ENCODE measurements around the gene HS3ST3A1. TPM values are rescaled to one million over a fixed set of nuclear protein-coding genes. Genes with fewer than 3 reads are reported as not detected.
A peak's percentile ranks its signal among the peaks of the same experiment; 100 is the strongest.

The HS3ST3A1 gene
- total and polyA plus RNA-seq, 4 experiments from 2014 or later = 1.8 to 4.4 (median 3.1) TPM

DNA sequence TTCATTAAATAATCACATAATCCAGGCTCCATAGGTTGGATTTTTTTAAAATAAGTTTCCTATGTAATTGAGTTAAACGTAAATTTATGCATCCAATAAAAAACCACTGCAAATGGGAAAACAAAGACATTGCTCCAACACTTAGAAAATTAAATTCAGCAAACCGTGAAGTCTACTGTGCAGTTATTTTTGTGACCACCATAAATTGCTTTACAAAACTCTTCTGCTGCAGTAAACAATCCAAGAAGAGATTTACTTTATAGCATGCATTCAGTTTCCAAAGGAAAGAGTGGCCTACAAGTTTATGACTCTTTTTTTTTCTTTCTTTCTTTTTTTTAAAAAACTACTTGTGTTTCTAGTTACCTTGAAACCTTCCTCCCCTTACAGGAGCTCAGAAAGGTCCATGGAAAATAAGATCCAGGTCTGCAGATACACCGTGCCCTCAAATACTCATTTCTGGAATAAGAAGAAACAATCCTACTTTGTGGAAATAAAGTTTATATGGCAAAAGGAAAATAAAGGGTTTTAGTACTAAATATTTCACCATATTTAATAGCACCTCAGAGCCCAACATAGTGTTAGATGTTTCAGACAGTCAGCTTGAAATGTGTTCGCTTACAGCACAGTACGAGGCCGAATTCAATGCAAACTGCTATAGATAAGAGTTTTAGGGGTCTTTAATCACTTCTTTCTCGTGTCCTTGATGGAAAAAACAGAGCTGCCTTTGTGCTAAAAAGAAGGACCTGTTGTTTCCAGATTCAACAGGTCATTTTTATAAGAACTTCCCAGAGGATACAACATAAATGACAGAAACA lies 3.2 kb downstream of the HS3ST3A1 start:
- Mint-ChIP-seq H3K27me3 (peaks cover 29 to 31% of the 10 kb centered on the region in 2 donors), H3K27ac (no peak overlapping the region), H3K9me3 (peaks cover 0 to 2% (median 0%) of the 10 kb centered on the region in 8 donors), H3K4me1 (peaks cover 9 to 21% (median 15%) of the 10 kb centered on the region in 4 donors), H3K4me3 (no peak overlapping the region), H3K36me3 (no peaks in the 10 kb centered on the region)
- ChIA-PET POLR2A (ENCODE audit: partially characterized antibody) (interaction anchor here (2.2 kb wide), 1 partner anchor 703 kb away, joined by 9 read pairs; the partner anchor contains the start of gene HS3ST3B1), CTCF (ENCODE audit: partially characterized antibody) (interaction anchor here (0.7 to 7.0 kb wide), 9 partner anchors 8 to 1328 kb away, joined by 3 to 85 read pairs (median 5); partner anchors contain the start of gene HS3ST3B1)
- intact Hi-C loops (cut with micrococcal nuclease) = loop anchor here (5.0 to 10.0 kb wide), 4 partner anchors 261 to 1616 kb away; partner anchors contain the start of gene COX10
- Histone ChIP-seq H3K27me3 (ENCODE audit: insufficient read depth, low read length) (peaks cover 29% of the 10 kb centered on the region), H3K4me1 (ENCODE audit: insufficient read depth, low read length) (peaks cover 11% of the 10 kb centered on the region), H3K4me3 (ENCODE audit: low read length in 2 of 2) (no peak overlapping the region), H3K27ac (ENCODE audit: low read depth, low read length) (no peak overlapping the region), H3K36me3 (ENCODE audit: insufficient read depth, low read length) (no peaks in the 10 kb centered on the region), H3K9me3 (ENCODE audit: control insufficient read depth in 1 of 2, low read length in 2 of 2) (no peaks in the 10 kb centered on the region)
- DNase-seq = no peak

DNA sequence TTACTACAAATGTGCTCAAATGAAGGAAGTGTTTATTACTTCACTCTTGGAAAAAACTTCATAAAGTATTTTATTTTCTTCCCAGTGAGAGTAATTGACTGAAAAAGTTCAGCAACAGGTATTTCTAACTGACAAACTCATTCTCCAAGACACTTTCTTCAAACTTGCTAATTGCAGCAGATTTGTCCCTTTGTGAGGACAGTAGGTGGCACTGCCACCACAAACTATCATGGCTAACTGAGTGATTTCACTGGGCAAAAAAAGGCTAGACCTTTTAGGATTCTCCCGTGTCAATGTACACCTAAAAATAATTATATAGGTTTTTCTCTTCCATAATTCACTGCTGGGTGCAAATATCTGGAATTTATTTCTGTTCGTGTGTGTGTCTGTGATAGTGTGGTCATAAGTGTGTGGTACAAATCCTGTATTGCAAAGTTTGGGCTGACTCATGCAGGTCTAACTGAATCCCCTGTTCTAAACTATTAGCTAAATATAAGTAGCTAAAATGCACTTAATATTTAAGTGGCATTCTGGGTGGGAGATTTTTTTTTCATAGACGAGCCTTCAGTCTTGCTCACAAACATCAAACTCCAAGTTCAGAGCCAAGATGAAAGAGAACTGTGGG lies 3.9 kb downstream of the HS3ST3A1 start:
- H3K4me1 Mint-ChIP-seq = peaks cover 9 to 19% (median 14%) of the 10 kb centered on the region in 4 donors
- Histone ChIP-seq H3K4me1 (ENCODE audit: insufficient read depth, low read length) (peaks cover 11% of the 10 kb centered on the region), H3K27ac (ENCODE audit: low read depth, low read length) (no peak overlapping the region), H3K9me3 (ENCODE audit: control insufficient read depth in 1 of 2, low read length in 2 of 2) (no peaks in the 10 kb centered on the region), H3K27me3 (ENCODE audit: insufficient read depth, low read length) (peaks cover 29% of the 10 kb centered on the region), H3K4me3 (ENCODE audit: low read length in 2 of 2) (no peak overlapping the region), H3K36me3 (ENCODE audit: insufficient read depth, low read length) (no peaks in the 10 kb centered on the region)
- peaks cover 0 to 2% (median 0%) of the 10 kb centered on the region in 8 donors for H3K9me3 Mint-ChIP-seq
- CTCF ChIA-PET (ENCODE audit: partially characterized antibody) = interaction anchor here (0.7 to 7.0 kb wide), 16 partner anchors 9 to 1329 kb away, joined by 3 to 85 read pairs (median 4); partner anchors contain the start of genes COX10 and HS3ST3B1
- POLR2A ChIA-PET (ENCODE audit: partially characterized antibody) = interaction anchor here (2.2 kb wide), 1 partner anchor 704 kb away, joined by 9 read pairs; the partner anchor contains the start of gene HS3ST3B1
- no peak overlapping the region for H3K27ac Mint-ChIP-seq
- DNase-seq = peak in 4 of 5 donors; percentile 39 to 49 (median 47)
- no peaks in the 10 kb centered on the region for H3K36me3 Mint-ChIP-seq
- H3K4me3 Mint-ChIP-seq = no peak overlapping the region
- intact Hi-C loops (cut with micrococcal nuclease) = loop anchor here (1.0 to 10.0 kb wide), 7 partner anchors 261 to 1617 kb away; partner anchors contain the start of gene COX10
- peaks cover 25% of the 10 kb centered on the region in 2 donors for H3K27me3 Mint-ChIP-seq

DNA sequence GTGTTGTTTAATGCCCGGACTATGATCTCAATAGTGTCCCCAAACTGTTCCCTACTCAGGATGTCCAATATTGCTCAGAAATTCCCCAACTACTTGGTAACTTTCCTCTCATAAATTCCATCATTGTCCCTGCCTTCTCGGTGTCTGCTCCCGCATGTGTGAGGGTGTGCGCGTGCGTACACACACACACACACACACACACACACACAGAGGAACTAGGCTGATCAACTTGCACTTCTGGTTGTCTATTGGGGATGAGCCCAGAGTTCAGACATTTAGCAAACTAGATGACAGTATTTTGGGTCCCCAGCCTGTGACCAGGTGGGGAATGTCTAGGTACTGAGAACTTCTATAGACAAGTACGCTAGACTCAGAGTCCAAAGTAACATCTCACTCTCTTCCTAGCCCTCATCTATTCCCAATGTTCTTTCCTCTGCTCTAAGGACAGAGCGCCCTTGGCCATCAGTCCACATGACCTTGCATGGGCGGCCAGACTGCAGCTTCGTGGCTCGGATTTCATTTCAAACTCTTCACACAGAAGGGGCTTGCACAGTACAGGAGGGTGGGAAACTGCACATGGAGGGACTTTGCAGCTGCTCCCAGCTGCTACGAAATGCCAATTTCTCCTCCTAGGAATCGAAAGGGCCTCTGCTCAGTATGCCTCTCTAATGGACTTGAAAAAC lies 5.3 kb downstream of the HS3ST3A1 start:
- ChIA-PET POLR2A (ENCODE audit: partially characterized antibody) (interaction anchor here (2.2 kb wide), 1 partner anchor 705 kb away, joined by 9 read pairs; the partner anchor contains the start of gene HS3ST3B1), CTCF (ENCODE audit: partially characterized antibody) (interaction anchor here (0.5 to 7.0 kb wide), 15 partner anchors 14 to 1331 kb away, joined by 3 to 85 read pairs (median 4); partner anchors contain the start of genes COX10 and HS3ST3B1)
- Mint-ChIP-seq H3K27me3 (peaks cover 16 to 18% of the 10 kb centered on the region in 2 donors), H3K27ac (no peak overlapping the region), H3K4me3 (no peak overlapping the region), H3K4me1 (peaks cover 4 to 11% (median 8%) of the 10 kb centered on the region in 4 donors), H3K36me3 (no peaks in the 10 kb centered on the region), H3K9me3 (no peaks in the 10 kb centered on the region)
- peaks cover 5% of the 10 kb centered on the region for H3K4me1 ChIP-seq (ENCODE audit: insufficient read depth, low read length)
- H3K9me3 ChIP-seq (ENCODE audit: control insufficient read depth in 1 of 2, low read length in 2 of 2) = no peaks in the 10 kb centered on the region
- H3K27ac ChIP-seq (ENCODE audit: low read depth, low read length) = no peak overlapping the region
- peaks cover 25% of the 10 kb centered on the region for H3K27me3 ChIP-seq (ENCODE audit: insufficient read depth, low read length)
- no peak for DNase-seq
- intact Hi-C loops (cut with micrococcal nuclease) = loop anchor here (5.0 to 10.0 kb wide), 4 partner anchors 259 to 1618 kb away; partner anchors contain the start of gene COX10
- H3K4me3 ChIP-seq (ENCODE audit: low read length in 2 of 2) = no peak overlapping the region
- no peaks in the 10 kb centered on the region for H3K36me3 ChIP-seq (ENCODE audit: insufficient read depth, low read length)

DNA sequence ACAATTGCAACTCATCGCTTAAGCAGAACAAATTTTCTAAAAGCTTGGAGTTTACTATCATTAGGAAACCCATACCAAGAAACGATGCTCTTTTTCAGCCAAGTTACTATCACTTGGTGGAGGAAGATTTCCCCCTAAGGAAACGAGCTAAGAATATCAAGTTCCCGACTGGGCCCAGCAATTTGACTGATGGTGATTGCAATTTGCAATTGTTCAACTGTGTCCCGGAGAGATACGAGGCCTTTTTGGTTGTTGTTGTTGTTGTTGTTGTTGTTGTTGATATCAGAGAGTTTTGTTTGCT lies 6.2 kb downstream of the HS3ST3A1 start:
- Mint-ChIP-seq H3K4me1 (peaks cover 4 to 11% (median 8%) of the 10 kb centered on the region in 4 donors), H3K27ac (no peak overlapping the region), H3K27me3 (peaks cover 14 to 18% of the 10 kb centered on the region in 2 donors), H3K9me3 (no peaks in the 10 kb centered on the region), H3K4me3 (no peak overlapping the region), H3K36me3 (no peaks in the 10 kb centered on the region)
- H3K36me3 ChIP-seq (ENCODE audit: insufficient read depth, low read length) = no peaks in the 10 kb centered on the region
- peaks cover 25% of the 10 kb centered on the region for H3K27me3 ChIP-seq (ENCODE audit: insufficient read depth, low read length)
- POLR2A ChIA-PET (ENCODE audit: partially characterized antibody) = no interaction called here
- no peaks in the 10 kb centered on the region for H3K4me1 ChIP-seq (ENCODE audit: insufficient read depth, low read length)
- H3K27ac ChIP-seq (ENCODE audit: low read depth, low read length) = no peak overlapping the region
- DNase-seq = no peak
- CTCF ChIA-PET (ENCODE audit: partially characterized antibody) = interaction anchor here (0.5 to 7.0 kb wide), 9 partner anchors 13 to 1331 kb away, joined by 3 to 85 read pairs (median 4); partner anchors contain the start of gene HS3ST3B1
- intact Hi-C loops (cut with micrococcal nuclease) = loop anchor here (2.0 to 10.0 kb wide), 6 partner anchors 258 to 1619 kb away; partner anchors contain the start of gene COX10
- H3K4me3 ChIP-seq (ENCODE audit: low read length in 2 of 2) = no peak overlapping the region
- H3K9me3 ChIP-seq (ENCODE audit: control insufficient read depth in 1 of 2, low read length in 2 of 2) = no peaks in the 10 kb centered on the region

DNA sequence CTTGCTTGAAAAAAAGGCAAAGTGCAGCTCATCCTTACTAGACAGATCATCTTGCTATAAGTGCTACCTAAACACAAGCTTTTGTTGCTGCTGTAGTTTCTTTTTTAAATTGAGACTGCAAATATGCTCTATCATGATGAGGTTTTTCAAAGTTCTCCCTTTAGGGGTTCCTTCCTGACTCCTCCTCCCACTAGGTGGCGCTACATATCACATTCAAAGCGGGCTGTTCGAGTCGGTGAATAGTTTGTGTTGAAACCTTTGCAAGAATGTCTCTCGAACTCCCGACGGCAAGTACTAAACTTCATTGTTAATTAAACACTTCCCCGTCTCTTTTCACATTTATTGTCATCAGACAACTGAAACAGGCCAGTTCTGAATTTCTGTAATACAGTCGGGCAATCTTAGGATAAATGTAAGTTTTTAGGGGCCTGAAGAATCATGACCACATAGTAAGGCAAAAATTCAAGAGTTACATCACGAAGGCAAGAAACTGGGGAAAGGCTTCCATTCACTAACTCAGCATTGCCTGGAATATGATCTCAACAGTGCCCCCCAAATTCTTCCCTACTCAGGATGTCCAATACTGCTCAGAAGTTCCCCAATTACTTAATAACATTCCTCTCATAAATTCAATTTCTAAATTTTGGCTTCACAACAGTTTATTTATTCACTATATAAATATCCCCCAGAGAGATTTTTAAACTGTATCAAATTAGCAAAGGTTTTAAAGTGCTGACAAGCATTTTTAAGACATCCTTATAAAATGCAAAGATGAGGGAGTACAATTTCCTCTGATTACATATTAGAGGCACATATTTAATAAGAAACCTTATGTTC lies 6.7 kb downstream of the HS3ST3A1 start:
- Mint-ChIP-seq H3K36me3 (no peaks in the 10 kb centered on the region), H3K4me1 (peaks cover 3 to 9% (median 6%) of the 10 kb centered on the region in 4 donors), H3K27me3 (peaks cover 13 to 17% of the 10 kb centered on the region in 2 donors), H3K27ac (no peak overlapping the region), H3K4me3 (no peak overlapping the region), H3K9me3 (no peaks in the 10 kb centered on the region)
- ChIA-PET POLR2A (ENCODE audit: partially characterized antibody) (no interaction called here), CTCF (ENCODE audit: partially characterized antibody) (interaction anchor here (0.6 to 7.0 kb wide), 18 partner anchors 9 to 1336 kb away, joined by 3 to 85 read pairs (median 3); partner anchors contain the start of gene HS3ST3B1)
- no peak overlapping the region for H3K4me3 ChIP-seq (ENCODE audit: low read length in 2 of 2)
- H3K9me3 ChIP-seq (ENCODE audit: control insufficient read depth in 1 of 2, low read length in 2 of 2) = no peaks in the 10 kb centered on the region
- peak; percentile 76 to 84 (median 80) for DNase-seq
- peaks cover 21% of the 10 kb centered on the region for H3K27me3 ChIP-seq (ENCODE audit: insufficient read depth, low read length)
- intact Hi-C loops (cut with micrococcal nuclease) = loop anchor here (1.0 to 10.0 kb wide), 8 partner anchors 258 to 1620 kb away; partner anchors contain the start of gene COX10
- no peak overlapping the region for H3K27ac ChIP-seq (ENCODE audit: low read depth, low read length)
- H3K36me3 ChIP-seq (ENCODE audit: insufficient read depth, low read length) = no peaks in the 10 kb centered on the region
- H3K4me1 ChIP-seq (ENCODE audit: insufficient read depth, low read length) = no peaks in the 10 kb centered on the region

DNA sequence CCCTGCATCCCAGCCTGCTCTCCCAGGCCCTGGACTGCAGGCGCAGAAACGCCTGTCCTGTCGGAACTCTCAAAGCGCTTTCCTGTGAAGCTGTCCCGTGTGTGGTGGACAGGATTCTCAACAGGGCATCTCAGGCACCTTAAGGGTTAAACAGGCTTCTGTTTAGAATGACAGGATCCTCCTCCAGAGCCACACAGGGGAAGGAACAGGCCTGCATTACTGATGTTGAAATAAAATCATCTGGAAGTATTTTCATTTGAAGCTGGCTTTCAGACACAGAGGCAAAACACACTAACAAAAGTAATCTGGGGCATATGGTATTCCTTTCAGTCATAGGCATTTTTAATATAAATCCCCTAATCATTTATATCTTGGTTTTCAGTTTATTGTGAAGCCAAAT lies 7.4 kb downstream of the HS3ST3A1 start:
- POLR2A ChIA-PET (ENCODE audit: partially characterized antibody) = no interaction called here
- no peak for DNase-seq
- Histone ChIP-seq H3K27ac (ENCODE audit: low read depth, low read length) (no peak overlapping the region), H3K27me3 (ENCODE audit: insufficient read depth, low read length) (peaks cover 15% of the 10 kb centered on the region), H3K36me3 (ENCODE audit: insufficient read depth, low read length) (no peaks in the 10 kb centered on the region), H3K4me3 (ENCODE audit: low read length in 2 of 2) (no peak overlapping the region), H3K9me3 (ENCODE audit: control insufficient read depth in 1 of 2, low read length in 2 of 2) (no peaks in the 10 kb centered on the region), H3K4me1 (ENCODE audit: insufficient read depth, low read length) (no peaks in the 10 kb centered on the region)
- CTCF ChIA-PET (ENCODE audit: partially characterized antibody) = interaction anchor here (0.6 to 7.0 kb wide), 13 partner anchors 10 to 1336 kb away, joined by 3 to 85 read pairs (median 3); partner anchors contain the start of gene HS3ST3B1
- Mint-ChIP-seq H3K27me3 (peaks cover 8 to 10% of the 10 kb centered on the region in 2 donors), H3K9me3 (no peaks in the 10 kb centered on the region), H3K4me1 (peaks cover 1 to 7% (median 6%) of the 10 kb centered on the region in 4 donors), H3K4me3 (no peak overlapping the region), H3K36me3 (no peaks in the 10 kb centered on the region), H3K27ac (no peak overlapping the region)
- intact Hi-C loops (cut with micrococcal nuclease) = loop anchor here (1.0 to 10.0 kb wide), 6 partner anchors 470 to 1620 kb away; partner anchors contain the start of gene COX10

Data from CD4-positive, alpha-beta memory T cell (primary cell).